ENCODE data around the gene SORL1-AS1.

SORL1-AS1 gene

DNA sequence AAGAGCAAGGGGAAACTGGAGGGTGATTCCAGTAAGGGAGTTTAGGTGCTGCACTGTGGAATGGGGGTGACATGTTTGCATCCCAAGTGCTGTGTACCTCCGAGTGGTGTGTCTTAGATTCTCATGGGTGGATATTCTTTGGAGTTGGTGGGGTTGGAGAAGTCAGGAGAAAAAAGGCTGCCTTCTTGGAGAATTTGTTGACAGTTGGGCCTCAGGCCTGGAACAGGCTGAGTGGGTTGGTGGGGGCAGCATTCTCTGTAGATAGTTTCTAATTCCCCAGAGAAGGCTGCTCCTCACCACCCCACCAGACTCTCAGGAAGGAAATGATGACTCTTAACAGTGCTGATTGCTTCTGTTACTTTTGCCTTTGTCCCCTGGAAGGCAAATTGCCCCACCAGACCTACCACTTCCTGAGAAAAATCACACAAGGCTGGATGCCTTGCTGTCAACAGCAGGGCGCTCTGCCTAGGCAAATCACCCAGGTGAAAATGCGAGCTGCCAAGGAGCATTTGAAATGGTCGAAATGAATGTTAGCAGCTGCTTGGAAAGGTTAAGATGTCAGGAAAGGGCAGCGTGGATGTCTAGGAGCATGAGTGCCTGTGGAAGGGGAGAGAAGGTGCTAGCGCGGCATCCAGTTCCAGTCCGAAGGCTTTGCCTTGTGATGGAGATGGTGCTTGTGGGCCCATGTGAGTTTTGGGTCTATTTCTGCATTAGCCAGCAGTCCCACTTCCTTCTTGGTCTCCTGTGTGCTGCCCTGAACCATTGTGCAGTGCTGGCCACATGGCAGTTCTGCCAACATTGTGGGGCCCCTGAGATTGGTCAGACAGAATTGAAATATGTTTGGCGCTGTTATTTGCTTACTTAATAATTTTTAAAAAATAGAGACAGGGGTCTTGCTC is 29.7 kb upstream of the SORL1-AS1 start:
- TF ChIP-seq GATA3 (IDR thresholded peaks at IDR 0.05; ENCODE audit: low read depth, low read length) (no peak), GATA2 (IDR thresholded peaks at IDR 0.05; ENCODE audit: low read depth, low read length) (no peak)

DNA sequence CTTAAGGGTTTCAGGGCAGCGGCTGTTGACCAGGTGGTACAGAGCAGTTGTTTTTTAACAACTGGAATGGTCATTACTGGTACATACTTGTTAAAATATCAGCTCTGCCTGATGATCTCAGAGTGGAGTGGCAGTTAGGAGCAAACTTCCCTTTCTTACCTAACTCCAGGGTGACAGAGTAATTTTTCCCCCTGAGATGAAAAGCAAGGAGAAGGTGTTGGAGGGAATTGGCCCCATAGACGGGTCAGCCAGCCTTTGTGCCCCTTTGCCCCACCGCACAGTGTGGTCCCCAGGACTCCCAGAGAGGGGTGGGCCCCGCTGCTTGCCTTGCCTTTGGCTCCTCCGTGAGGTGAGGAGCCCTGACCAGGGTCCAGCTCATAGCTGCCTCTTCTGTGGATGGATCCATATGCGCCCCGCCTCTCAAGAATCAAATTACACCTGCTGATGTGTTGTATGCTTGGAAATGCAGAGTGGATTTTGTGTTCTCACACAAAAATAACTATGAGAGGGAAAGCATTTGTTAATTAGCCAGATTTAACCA is 27.0 kb upstream of the SORL1-AS1 start:
- TF ChIP-seq GATA2 (IDR thresholded peaks at IDR 0.05; ENCODE audit: low read depth, low read length) (no peak), GATA3 (IDR thresholded peaks at IDR 0.05; ENCODE audit: low read depth, low read length) (no peak)

DNA sequence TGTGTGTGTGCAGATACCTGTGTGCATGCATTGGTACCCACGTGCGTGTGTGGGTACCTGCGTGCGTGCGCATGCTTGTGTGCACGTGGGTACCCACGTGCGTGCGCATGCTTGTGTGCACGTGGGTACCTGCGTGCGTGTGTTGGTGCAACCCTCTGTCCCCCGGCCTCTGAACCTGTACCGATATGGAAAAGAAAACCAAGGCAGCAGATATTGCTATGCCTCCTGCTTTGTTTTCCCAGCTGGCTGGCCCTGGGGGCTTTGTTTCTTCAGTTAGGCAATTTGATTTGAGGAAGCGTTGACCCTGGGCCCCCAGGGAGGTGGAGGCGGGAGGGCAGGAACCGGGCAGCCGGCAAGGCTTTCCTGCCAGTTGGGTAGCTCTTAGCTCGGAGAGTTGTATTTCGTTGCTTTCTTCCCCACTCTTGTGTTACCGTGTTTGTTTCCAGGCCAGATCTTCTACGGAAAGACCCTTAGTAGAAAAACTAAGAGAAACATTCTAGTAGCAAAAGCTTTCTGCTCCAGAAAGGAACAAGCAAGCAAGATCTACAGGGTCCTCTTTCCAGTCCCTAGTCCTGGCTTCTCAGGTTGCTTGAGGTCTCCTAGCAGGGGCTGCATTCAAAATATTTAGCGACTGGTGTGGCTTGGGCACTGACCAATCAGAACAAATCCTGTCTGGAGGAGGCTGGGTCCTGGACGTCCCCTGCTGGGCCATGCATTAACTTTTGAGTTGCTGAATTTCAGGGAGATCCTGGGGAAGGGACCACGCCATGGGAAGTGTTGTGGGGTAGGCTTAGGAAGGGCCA is 26.3 kb upstream of the SORL1-AS1 start:
- TF ChIP-seq GATA3 (IDR thresholded peaks at IDR 0.05; ENCODE audit: low read depth, low read length) (no peak), GATA2 (IDR thresholded peaks at IDR 0.05; ENCODE audit: low read depth, low read length) (no peak)

DNA sequence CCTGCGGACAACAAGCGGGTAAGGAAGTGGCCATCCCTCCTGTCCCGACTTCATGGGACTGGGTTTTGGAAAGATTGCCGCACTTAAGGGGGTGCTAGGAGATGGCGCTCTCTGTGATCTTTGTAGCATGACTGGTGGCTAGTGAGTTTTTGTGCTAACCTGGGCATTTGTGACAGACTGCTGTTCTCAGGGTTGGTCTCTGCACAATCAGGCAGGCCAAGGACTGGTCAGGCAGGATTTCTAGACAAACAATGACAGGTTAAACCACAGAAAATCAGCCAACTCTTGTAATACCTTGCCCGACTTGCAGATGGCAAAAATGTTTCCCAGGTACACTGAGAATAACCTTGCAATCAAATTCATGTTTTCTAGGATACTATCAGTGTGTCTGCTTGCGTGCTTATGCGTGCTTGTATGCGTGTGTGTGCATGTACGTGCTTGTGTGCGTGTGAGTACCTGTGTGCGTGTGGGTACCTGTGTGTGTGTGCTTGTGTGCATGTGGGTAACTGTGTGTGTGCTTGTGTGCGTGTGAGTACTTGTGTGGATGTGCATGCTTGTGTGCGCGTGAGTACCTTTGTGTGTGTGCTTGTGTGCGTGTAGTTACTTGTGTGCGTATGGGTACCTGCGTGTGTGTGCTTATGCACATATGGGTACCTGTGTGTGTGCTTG is 25.6 kb upstream of the SORL1-AS1 start:
- TF ChIP-seq GATA3 (IDR thresholded peaks at IDR 0.05; ENCODE audit: low read depth, low read length) (no peak), GATA2 (IDR thresholded peaks at IDR 0.05; ENCODE audit: low read depth, low read length) (no peak)

- TF ChIP-seq GATA3 (IDR thresholded peaks at IDR 0.05; ENCODE audit: low read depth, low read length) (no peak), GATA2 (IDR thresholded peaks at IDR 0.05; ENCODE audit: low read depth, low read length) (no peak)
Observed at GRCh38 chr11:121476379-121477032, 23.7 kb upstream of the SORL1-AS1 start.

GRCh38 chr11:121474680-121475079 is 21.9 kb upstream of the SORL1-AS1 start:
- TF ChIP-seq GATA2 (IDR thresholded peaks at IDR 0.05; ENCODE audit: low read depth, low read length): no peak
- no peak for TF ChIP-seq GATA3 (IDR thresholded peaks at IDR 0.05; ENCODE audit: low read depth, low read length)

GRCh38 chr11:121473064-121473777 is 20.5 kb upstream of the SORL1-AS1 start:
- TF ChIP-seq GATA3 (IDR thresholded peaks at IDR 0.05; ENCODE audit: low read depth, low read length): no peak
- TF ChIP-seq GATA2 (IDR thresholded peaks at IDR 0.05; ENCODE audit: low read depth, low read length): no peak

DNA sequence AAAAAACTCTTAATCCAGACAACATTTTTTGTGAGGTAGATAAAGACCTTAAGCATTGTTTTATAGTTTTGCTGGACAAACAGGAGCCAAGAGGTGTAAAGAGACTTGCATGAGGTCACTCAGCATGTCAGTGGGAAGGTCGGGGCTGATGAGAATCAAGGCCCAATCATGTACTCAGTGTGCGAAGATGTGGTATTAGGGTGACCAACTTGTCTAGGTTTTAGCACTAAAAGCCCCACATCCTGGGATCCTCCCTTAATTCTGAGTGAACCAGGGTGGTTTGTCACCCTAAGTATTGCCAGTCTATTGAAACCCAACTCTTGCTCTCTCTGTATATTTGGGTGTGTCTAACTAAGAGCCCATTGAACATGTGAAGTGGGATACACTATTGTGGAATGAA is 19.5 kb upstream of the SORL1-AS1 start:
- TF ChIP-seq GATA2 (IDR thresholded peaks at IDR 0.05; ENCODE audit: low read depth, low read length) (no peak), GATA3 (IDR thresholded peaks at IDR 0.05; ENCODE audit: low read depth, low read length) (no peak)

- TF ChIP-seq GATA2 (IDR thresholded peaks at IDR 0.05; ENCODE audit: low read depth, low read length) (no peak), GATA3 (IDR thresholded peaks at IDR 0.05; ENCODE audit: low read depth, low read length) (no peak)
Observed at GRCh38 chr11:121471167-121471566, 18.4 kb upstream of the SORL1-AS1 start.

- TF ChIP-seq GATA2 (IDR thresholded peaks at IDR 0.05; ENCODE audit: low read depth, low read length) (no peak), GATA3 (IDR thresholded peaks at IDR 0.05; ENCODE audit: low read depth, low read length) (no peak)
Observed at GRCh38 chr11:121469910-121470309, 17.1 kb upstream of the SORL1-AS1 start.

DNA sequence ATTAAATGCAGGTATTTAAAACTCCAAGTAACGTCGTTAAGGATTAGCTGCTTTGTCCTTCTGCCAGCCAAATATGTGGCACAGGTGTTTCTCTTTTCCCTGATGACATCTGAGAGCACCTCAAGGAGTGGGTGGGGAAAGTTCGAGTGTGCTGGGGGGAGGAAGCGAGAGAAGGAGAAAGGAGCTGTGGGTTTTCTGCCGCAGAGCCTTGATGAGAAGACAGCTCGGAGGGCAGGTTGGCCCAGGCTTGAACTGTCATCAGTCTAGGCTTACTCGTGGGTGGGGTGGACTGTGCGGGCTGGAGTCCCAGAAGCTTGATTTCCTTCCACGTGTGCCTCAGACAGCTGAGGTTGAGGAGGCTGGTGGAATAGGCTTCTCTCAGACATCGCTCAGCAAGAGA is 15.2 kb upstream of the SORL1-AS1 start:
- TF ChIP-seq GATA3 (IDR thresholded peaks at IDR 0.05; ENCODE audit: low read depth, low read length) (no peak), GATA2 (IDR thresholded peaks at IDR 0.05; ENCODE audit: low read depth, low read length) (no peak)

GRCh38 chr11:121467471-121467870 is 14.7 kb upstream of the SORL1-AS1 start:
- TF ChIP-seq GATA2 (IDR thresholded peaks at IDR 0.05; ENCODE audit: low read depth, low read length): no peak
- no peak for TF ChIP-seq GATA3 (IDR thresholded peaks at IDR 0.05; ENCODE audit: low read depth, low read length)
